Activated naive CD4-positive, alpha-beta T cell treated with anti-CD3 and anti-CD28 coated beads, Interleukin-2, amount 10 ng/mL, durations not matched to agents 7 days and 5 days (primary cell): ENCODE results near the gene SLC16A5.
"Not testable (repeated sequence)": the region's sequence is repeated elsewhere in the genome, so short reads cannot be mapped to it uniquely, and the experiment has no call there.

Source experiments
- CTCF ChIA-PET: fragments of 350-600 bp; sonication (Branson Sonifier 250); formaldehyde crosslinking; loops from one replicate; lab custom pipeline; 2021; ENCODE audit warnings: antibody characterized with exemption; lab: Charles Lee
- DNase-seq: peaks from one replicate; pipeline ENCODE4 v3.0.0-alpha.2; 2020
- H3K27ac Mint-ChIP-seq: one replicate; pipeline ENCODE4 v1.8.0; 2021; ENCODE audit warnings: mild to moderate bottlenecking, moderate library complexity, mixed read lengths
- H3K27me3 Mint-ChIP-seq: one replicate; pipeline ENCODE4 v1.8.0; 2021; ENCODE audit warnings: mild to moderate bottlenecking, mixed read lengths
- H3K36me3 Mint-ChIP-seq: one replicate; pipeline ENCODE4 v1.8.0; 2021; ENCODE audit warnings: mixed read lengths
- H3K4me1 Mint-ChIP-seq: one replicate; pipeline ENCODE4 v1.8.0; 2021; ENCODE audit warnings: mixed read lengths
- H3K4me3 Mint-ChIP-seq: one replicate; pipeline ENCODE4 v1.8.0; 2021; ENCODE audit warnings: mild to moderate bottlenecking, moderate library complexity, mixed read lengths
- H3K9me3 Mint-ChIP-seq: one replicate; pipeline ENCODE4 v1.8.0; 2021; ENCODE audit warnings: mixed read lengths

SLC16A5 gene

DNA sequence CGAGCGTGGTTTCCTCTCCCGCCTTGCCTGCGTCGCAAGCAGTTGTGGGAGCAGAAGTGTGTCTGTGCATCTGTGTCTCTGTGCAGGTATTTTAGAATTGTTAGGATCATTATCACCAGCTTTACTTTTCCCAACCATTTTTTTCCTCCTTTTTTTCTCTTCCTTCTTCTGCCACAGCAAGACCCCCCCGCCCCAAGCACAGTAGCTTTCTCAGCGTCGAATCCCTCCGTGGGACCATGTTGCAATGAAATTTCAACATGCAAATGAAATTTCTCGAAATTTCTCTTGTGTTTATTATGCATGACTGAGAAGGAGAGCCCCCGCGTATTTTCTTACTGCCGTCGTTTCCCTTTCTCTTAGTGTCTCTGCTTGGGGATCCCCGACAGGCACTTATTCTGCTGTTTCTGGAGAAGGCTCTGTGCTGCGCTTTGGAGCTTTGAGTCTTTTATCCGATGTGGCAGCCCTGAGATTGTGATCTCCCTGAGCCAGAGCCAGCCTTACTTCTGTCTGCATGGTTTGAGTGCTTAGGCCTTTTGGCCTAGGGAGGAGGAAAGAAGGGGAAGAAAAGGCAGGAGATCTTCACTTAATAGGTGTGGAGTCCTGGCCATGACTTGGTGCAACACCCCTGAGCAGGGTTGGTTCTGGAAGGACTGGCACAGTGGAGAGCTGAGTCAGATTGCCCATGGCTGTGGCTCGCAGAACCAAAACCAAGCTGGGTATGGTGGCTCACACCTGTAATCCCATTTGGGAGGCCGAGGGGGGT is 27.0 kb downstream of the SLC16A5 start:
- H3K27me3 Mint-ChIP-seq, result no peaks in the 10 kb centered on the region
- H3K36me3 Mint-ChIP-seq, result peaks cover 26% of the 10 kb centered on the region
- H3K9me3 Mint-ChIP-seq, result no peaks in the 10 kb centered on the region
- peak overlapping the region; percentile 77 for H3K4me3 Mint-ChIP-seq
- CTCF ChIA-PET, result interaction anchor here (0.7 to 6.8 kb wide), 45 partner anchors 9 to 383 kb away, joined by 3 to 164 read pairs (median 5); partner anchors contain the start of genes JPT1, MIF4GD, MRPL58 and MRPS7
- peak overlapping the region; percentile 89 for H3K27ac Mint-ChIP-seq
- peaks cover 49% of the 10 kb centered on the region for H3K4me1 Mint-ChIP-seq
- no peak for DNase-seq

DNA sequence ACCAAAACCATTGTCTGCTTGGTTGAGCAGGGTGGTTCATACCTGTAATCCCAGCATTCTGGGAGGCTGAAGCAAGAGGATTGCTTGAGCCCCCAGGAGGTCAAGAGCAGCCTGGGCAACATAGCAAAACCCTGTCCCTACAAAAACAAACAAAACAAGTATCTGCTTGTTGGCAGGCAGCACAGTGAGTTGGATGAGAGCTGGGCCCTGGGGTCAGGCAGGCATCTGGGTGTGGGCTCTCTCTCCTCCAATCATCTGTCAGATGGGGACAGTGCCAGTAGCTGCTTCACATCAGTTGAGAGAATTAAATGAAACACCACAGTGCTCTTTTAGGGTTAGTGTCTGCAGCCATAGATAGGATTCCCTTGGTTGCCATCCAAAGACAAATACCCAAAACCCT is 27.8 kb downstream of the SLC16A5 start:
- no peaks in the 10 kb centered on the region for H3K9me3 Mint-ChIP-seq
- no peak overlapping the region for H3K4me3 Mint-ChIP-seq
- no peak overlapping the region for H3K27ac Mint-ChIP-seq
- H3K4me1 Mint-ChIP-seq, result peaks cover 46% of the 10 kb centered on the region
- no peak for DNase-seq
- CTCF ChIA-PET, result interaction anchor here (0.9 to 6.8 kb wide), 7 partner anchors 13 to 297 kb away, joined by 3 to 164 read pairs (median 6); partner anchors contain the start of gene NT5C
- no peaks in the 10 kb centered on the region for H3K27me3 Mint-ChIP-seq
- peaks cover 27% of the 10 kb centered on the region for H3K36me3 Mint-ChIP-seq

DNA sequence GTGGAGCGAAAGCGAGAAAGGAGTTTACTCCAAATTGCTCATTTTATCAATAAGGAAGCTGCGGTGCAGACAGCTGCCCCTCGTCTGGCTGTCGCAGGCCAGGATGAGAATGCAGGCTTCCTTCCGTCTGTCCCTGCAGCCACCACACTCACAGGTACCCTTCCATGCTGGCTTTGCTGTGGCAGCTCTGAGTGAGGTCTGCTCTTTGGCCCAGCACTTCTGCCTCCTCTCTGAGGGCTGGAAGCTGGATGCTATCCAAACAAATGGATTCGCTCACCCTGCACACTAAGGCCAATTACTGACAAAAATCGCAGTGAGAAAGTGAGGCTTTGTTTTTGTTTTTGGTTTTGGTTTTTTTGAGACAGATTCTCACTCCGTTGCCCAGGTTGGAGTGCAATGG is 29.0 kb downstream of the SLC16A5 start:
- CTCF ChIA-PET, result interaction anchor here (4.9 to 6.8 kb wide), 3 partner anchors 12 to 85 kb away, joined by 107 to 164 read pairs (median 116); partner anchors contain the start of gene NT5C
- no peaks in the 10 kb centered on the region for H3K9me3 Mint-ChIP-seq
- H3K4me1 Mint-ChIP-seq, result peaks cover 36% of the 10 kb centered on the region
- H3K4me3 Mint-ChIP-seq, result no peak overlapping the region
- H3K27me3 Mint-ChIP-seq, result no peaks in the 10 kb centered on the region
- H3K36me3 Mint-ChIP-seq, result peaks cover 31% of the 10 kb centered on the region
- DNase-seq, result no peak
- H3K27ac Mint-ChIP-seq, result no peak overlapping the region

DNA sequence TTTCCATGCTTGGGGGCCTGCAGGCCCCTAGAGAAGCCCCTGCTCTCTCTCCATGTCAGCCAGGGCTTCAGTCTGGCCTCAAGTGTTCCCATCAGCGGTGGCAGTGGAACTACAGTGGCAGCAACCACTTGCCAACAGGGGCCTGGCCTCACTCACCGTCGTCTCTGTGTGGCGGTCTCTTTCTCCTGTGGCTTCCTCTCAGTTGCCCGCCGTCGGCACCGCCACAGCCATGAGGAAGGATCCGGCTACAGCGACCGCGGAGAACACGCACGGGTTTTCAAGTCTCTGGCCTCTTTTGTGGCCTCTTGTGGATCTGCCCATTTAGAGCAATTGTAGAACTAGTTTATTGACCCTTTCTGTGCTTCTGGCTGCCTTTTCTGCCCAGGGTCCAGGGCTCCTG is 30.6 kb downstream of the SLC16A5 start:
- no peaks in the 10 kb centered on the region for H3K27me3 Mint-ChIP-seq
- H3K36me3 Mint-ChIP-seq, result peaks cover 25% of the 10 kb centered on the region
- H3K4me3 Mint-ChIP-seq, result no peak overlapping the region
- no peak for DNase-seq
- no peaks in the 10 kb centered on the region for H3K9me3 Mint-ChIP-seq
- H3K27ac Mint-ChIP-seq, result no peak overlapping the region
- peaks cover 33% of the 10 kb centered on the region for H3K4me1 Mint-ChIP-seq
- CTCF ChIA-PET, result interaction anchor here (0.6 kb wide), 1 partner anchor 44 kb away, joined by 3 read pairs; no protein-coding TSS in a partner anchor

DNA sequence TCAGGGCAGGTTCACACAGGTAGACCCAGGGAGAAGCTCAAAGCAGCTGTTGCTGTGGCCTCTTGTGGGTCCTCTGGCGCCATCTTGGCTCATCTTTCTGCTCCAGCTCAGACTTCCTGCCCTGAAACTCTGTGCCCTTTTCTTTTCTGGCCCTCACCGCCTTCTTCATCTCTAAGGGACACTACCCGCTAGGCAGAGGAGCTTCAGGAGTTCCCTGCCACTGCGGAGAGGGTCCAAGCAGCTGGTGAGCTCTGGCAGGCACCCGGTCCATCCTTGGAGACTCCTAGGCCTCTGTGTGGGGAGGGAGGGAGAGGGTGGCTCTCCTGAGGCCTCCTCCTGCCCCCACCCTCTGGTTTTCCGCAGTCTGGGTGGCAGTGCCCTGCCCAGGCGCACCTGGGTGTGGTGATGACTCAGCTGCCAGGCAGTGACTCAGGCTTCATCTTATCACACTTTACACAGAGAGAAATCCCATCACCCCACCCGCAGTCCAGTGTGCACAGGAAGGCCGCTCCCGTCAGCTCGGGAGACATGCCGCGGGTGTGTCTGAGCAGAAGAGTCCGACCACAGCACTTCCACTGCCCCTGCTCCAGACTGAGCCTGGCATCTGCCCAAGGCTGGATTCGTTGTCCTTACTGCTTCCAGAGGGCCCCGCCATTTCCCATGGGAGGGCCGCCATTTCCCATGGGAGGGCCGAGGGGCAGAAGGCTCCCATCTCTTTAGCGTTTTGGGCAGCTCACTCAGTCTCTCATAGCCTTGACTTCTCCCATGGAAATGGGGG is 36.5 kb downstream of the SLC16A5 start:
- Mint-ChIP-seq H3K27ac (peak overlapping the region; percentile 76), H3K36me3 (peaks cover 28% of the 10 kb centered on the region), H3K9me3 (no peaks in the 10 kb centered on the region), H3K4me3 (peak overlapping the region; percentile 15), H3K4me1 (peaks cover 45% of the 10 kb centered on the region), H3K27me3 (no peaks in the 10 kb centered on the region)
- CTCF ChIA-PET, result interaction anchor here (0.7 to 12.7 kb wide), 6 partner anchors 11 to 281 kb away, joined by 3 to 164 read pairs (median 4); partner anchors contain the start of gene GRB2
- peak; percentile 64 for DNase-seq

DNA sequence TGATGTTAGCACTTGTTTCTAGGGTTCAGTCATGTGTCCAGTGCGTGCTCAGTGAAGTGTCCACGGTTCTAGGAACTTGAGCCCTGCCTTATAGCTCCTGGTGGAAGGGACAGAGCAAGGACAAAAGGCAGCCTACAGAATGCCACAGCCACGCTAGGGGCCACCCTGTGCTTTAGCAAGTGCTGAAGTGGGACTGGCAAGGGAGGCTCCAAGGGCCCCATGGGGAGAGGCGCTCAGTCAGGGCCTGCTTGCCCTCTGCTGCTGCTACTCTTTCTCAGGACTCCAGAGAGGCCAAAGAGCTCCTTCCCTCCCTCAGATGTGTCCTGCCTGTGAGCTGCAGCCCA is 37.0 kb downstream of the SLC16A5 start:
- Mint-ChIP-seq H3K27ac (peak overlapping the region; percentile 76), H3K4me3 (peak overlapping the region; percentile 15), H3K27me3 (no peaks in the 10 kb centered on the region), H3K4me1 (peaks cover 48% of the 10 kb centered on the region), H3K36me3 (peaks cover 31% of the 10 kb centered on the region), H3K9me3 (no peaks in the 10 kb centered on the region)
- CTCF ChIA-PET, result interaction anchor here (0.8 to 12.7 kb wide), 5 partner anchors 11 to 163 kb away, joined by 3 to 164 read pairs (median 4); no protein-coding TSS in a partner anchor
- DNase-seq, result no peak

DNA sequence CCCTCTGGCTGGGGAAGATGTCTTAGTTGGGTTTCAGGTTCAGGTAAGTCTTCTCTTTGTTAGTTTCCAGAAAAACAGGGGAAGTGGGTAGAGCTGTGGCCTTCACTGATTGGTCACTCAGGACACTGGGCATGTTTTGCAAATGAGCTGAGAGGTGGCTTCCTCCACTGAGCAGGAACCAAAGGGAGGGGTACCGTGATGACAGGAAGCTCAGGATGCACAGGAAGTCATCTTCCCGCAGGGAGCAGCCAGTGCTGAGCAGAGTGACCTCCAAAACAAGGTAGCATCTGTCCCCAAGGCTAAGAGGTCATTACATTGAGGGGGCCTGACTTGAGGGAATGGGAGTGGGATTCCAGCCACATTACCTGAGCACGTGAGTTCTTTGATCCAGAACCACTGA is 38.2 kb downstream of the SLC16A5 start:
- Mint-ChIP-seq H3K4me1 (peaks cover 53% of the 10 kb centered on the region), H3K27me3 (no peaks in the 10 kb centered on the region), H3K4me3 (peak overlapping the region; percentile 26), H3K36me3 (peaks cover 30% of the 10 kb centered on the region), H3K9me3 (no peaks in the 10 kb centered on the region), H3K27ac (peak overlapping the region; percentile 76)
- CTCF ChIA-PET, result interaction anchor here (0.8 to 12.7 kb wide), 4 partner anchors 12 to 76 kb away, joined by 3 to 164 read pairs (median 5); no protein-coding TSS in a partner anchor
- DNase-seq, result peak; percentile 52

DNA sequence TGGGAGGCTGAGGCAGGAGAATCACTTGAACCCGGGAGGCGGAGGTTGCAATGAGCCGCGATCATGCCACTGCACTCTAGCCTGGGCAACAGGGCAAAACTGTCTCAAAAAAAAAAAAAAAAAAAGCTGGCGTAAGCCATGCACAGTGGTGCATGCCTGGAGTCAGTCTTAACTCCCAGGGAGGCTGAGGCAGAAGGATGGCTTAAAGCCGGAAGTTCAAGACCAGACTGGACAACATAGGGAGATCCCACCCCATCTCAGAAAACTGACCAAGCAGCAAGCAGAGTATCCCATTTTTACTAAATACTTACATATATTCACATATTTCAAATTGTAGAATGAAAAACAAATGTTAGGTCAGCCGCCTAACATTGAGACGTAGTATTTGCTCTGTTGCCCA is 39.2 kb downstream of the SLC16A5 start:
- Mint-ChIP-seq H3K27ac (peak overlapping the region; percentile 33), H3K27me3 (no peaks in the 10 kb centered on the region), H3K4me1 (peaks cover 51% of the 10 kb centered on the region), H3K36me3 (peaks cover 28% of the 10 kb centered on the region), H3K9me3 (no peaks in the 10 kb centered on the region), H3K4me3 (no peak overlapping the region)
- DNase-seq, result no peak
- CTCF ChIA-PET, result interaction anchor here (0.7 to 12.7 kb wide), 3 partner anchors 13 to 984 kb away, joined by 3 to 164 read pairs (median 3); no protein-coding TSS in a partner anchor

DNA sequence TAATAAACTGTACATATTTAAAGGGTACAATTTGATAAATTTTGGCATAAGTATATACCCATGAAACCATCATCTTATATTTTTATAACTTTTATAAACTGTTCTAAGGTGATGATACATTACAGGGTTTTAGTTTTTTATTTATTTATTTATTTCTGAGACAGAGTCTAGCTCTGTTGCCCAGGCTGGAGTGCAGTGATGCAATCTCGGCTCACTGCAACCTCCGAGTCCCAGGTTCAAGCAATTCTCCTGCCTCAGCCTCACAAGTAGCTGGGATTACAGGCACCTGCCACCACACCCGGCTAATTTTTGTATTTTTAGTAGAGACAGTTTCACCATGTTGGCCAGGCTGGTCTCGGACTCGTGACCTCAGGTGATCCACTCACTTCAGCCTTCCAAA is 40.2 kb downstream of the SLC16A5 start:
- CTCF ChIA-PET, result interaction anchor here (1.3 to 12.7 kb wide), 2 partner anchors 14 to 74 kb away, joined by 3 to 164 read pairs; no protein-coding TSS in a partner anchor
- peaks cover 56% of the 10 kb centered on the region for H3K4me1 Mint-ChIP-seq
- H3K27ac Mint-ChIP-seq, result peak overlapping the region; percentile 58

DNA sequence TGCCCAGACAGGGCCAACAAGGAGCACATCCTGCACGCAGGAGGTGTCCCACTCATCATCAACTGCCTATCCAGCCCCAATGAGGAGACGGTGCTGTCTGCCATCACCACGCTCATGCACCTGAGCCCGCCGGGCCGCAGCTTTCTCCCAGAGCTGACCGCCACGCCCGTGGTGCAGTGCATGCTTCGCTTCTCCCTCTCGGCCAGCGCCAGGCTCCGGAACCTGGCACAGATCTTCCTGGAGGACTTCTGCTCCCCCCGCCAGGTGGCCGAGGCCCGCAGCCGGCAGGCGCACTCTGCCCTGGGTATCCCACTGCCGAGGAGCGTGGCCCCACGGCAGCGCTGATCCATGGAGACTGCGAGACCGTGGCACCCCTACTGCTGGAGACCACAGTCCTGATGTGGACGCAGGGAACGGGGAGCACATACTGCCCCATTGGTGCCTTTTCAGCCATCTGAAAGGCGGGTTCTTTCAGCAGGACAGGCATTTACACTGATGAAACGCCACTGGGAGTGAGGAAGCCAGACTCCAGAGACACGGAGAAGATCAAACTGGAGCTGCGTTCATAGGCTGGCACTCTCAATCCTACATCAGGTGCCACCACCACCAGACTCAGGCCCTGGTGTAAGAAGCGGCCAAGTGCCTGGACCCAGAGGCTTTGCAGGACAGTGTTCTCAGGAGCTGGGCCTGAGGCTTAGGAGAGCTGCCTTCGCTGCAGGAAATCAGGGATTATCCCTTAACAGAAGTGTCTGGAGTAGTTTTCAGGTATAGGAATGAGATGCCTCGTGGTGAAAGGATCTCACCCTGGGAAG is 41.1 kb downstream of the SLC16A5 start:
- Mint-ChIP-seq H3K4me1 (peaks cover 55% of the 10 kb centered on the region), H3K27me3 (no peaks in the 10 kb centered on the region), H3K27ac (no peak overlapping the region), H3K9me3 (no peaks in the 10 kb centered on the region), H3K36me3 (peaks cover 28% of the 10 kb centered on the region), H3K4me3 (no peak overlapping the region)
- CTCF ChIA-PET, result interaction anchor here (0.8 to 12.7 kb wide), 2 partner anchors 15 to 167 kb away, joined by 3 to 164 read pairs; no protein-coding TSS in a partner anchor
- no peak for DNase-seq

More for the DNA sequence above, 40.2 kb downstream of the SLC16A5 start:
- H3K36me3 Mint-ChIP-seq, result peaks cover 29% of the 10 kb centered on the region
- not testable (repeated sequence) for DNase-seq, H3K9me3 Mint-ChIP-seq, H3K27me3 Mint-ChIP-seq, H3K4me3 Mint-ChIP-seq

DNA sequence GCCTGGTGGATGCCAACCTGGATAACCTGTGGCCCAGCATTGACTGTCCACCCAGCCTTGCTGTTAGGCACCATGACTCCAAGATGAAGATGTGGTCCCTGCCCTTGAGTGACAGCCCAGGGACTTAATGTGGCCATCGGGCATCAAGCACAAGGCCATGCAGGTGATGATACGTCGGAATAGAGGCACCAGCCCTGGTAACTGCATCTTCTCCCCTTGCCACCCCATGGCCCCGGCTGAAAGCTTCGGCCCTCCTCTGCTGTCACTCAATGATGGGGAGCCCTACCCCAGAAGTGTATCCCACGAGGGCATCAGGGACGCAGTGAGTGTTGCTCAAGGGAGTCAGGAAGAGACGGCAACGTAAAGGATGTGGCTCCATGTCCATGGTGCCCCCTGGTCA is 41.8 kb downstream of the SLC16A5 start:
- Mint-ChIP-seq H3K27me3 (no peaks in the 10 kb centered on the region), H3K36me3 (peaks cover 21% of the 10 kb centered on the region), H3K4me1 (peaks cover 48% of the 10 kb centered on the region), H3K27ac (peak overlapping the region; percentile 62), H3K9me3 (no peaks in the 10 kb centered on the region), H3K4me3 (peak overlapping the region; percentile 54)
- CTCF ChIA-PET, result interaction anchor here (0.8 to 12.7 kb wide), 3 partner anchors 16 to 168 kb away, joined by 3 to 164 read pairs (median 14); no protein-coding TSS in a partner anchor
- no peak for DNase-seq

DNA sequence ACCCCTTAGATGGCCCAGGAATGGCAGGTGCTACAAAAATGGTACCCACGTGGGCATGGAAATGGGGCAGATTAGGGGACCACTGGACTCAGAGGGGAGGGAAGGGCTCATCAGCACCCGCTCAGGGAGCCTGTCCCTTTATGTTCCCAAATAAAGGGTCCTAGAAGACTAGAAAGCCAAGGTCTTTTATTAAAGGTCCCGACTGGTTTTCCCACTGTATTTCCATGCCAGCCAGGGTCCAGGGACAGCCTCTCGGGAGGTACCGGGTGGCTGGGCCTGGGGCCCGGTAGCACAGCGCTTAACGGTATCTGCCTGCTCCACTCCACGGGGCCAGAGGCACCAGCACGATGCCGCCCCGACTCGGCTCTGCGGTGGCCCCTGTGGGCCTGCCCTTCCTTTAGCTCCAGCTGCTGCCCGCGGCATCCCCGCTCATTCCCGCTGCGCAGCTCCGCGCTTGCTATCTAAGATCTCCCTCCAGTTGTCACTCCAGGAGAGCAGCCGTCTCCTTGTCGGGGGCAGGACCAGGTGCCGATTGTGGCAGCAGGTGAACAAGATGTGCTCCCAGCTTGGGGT is 42.4 kb downstream of the SLC16A5 start:
- Mint-ChIP-seq H3K4me3 (peak overlapping the region; percentile 88), H3K36me3 (peaks cover 21% of the 10 kb centered on the region), H3K27ac (peak overlapping the region; percentile 75), H3K4me1 (peaks cover 42% of the 10 kb centered on the region), H3K9me3 (no peaks in the 10 kb centered on the region), H3K27me3 (no peaks in the 10 kb centered on the region)
- CTCF ChIA-PET, result interaction anchor here (0.8 to 12.7 kb wide), 8 partner anchors 11 to 168 kb away, joined by 3 to 164 read pairs (median 4); no protein-coding TSS in a partner anchor
- DNase-seq, result no peak
